WTC11 (cell line): ENCODE results near the gene DHCR7. TPM values are rescaled to one million over a fixed set of nuclear protein-coding genes. Genes with fewer than 3 reads are reported as not detected.

ENCODE experiments used
- ARID4B ChIP-seq: sonication (generic); formaldehyde crosslinking; IDR thresholded peaks from 2 replicates; pipeline ENCODE4 v1.8.0; 2023; ENCODE audit warnings: missing genetic modification reagents, mild to moderate bottlenecking, borderline replicate concordance
- ATF6 ChIP-seq: sonication (generic); formaldehyde crosslinking; IDR thresholded peaks from 2 replicates; pipeline ENCODE4 v1.8.1; 2023; ENCODE audit warnings: mild to moderate bottlenecking, missing genetic modification reagents
- FOXJ3 ChIP-seq: sonication (generic); formaldehyde crosslinking; IDR thresholded peaks from 2 replicates; pipeline ENCODE4 v1.9.0; 2021; ENCODE audit warnings: missing genetic modification reagents, mild to moderate bottlenecking, borderline replicate concordance
- GABPB1 ChIP-seq: sonication (generic); formaldehyde crosslinking; IDR thresholded peaks from 2 replicates; pipeline ENCODE4 v1.8.1; 2023; ENCODE audit warnings: mild to moderate bottlenecking, missing genetic modification reagents
- MAX ChIP-seq: sonication (generic); formaldehyde crosslinking; IDR thresholded peaks from 2 replicates; pipeline ENCODE4 v1.8.0; 2022; ENCODE audit warnings: mild to moderate bottlenecking, missing genetic modification reagents
- MXD4 ChIP-seq: fragments of 250-450 bp; sonication (Bioruptor Pico); IDR thresholded peaks from 2 replicates; pipeline ENCODE4 v1.8.0; 2021; ENCODE audit warnings: mild to moderate bottlenecking, moderate library complexity, borderline replicate concordance
- SMAD3 ChIP-seq: sonication (generic); formaldehyde crosslinking; IDR thresholded peaks from 2 replicates; pipeline ENCODE4 v1.8.0; 2022; ENCODE audit warnings: missing genetic modification reagents, mild to moderate bottlenecking, borderline replicate concordance
- SP1 ChIP-seq: sonication (generic); formaldehyde crosslinking; conservative IDR thresholded peaks from 2 replicates; pipeline ENCODE4 v1.8.1; 2022; ENCODE audit warnings: missing genetic modification reagents
- USF1 ChIP-seq: sonication (generic); formaldehyde crosslinking; IDR thresholded peaks from 2 replicates; pipeline ENCODE4 v1.8.0; 2022; ENCODE audit warnings: mild to moderate bottlenecking, missing genetic modification reagents
- ZBTB43 ChIP-seq: sonication (generic); formaldehyde crosslinking; IDR thresholded peaks from 2 replicates; pipeline ENCODE4 v1.8.1; 2023; ENCODE audit warnings: mild to moderate bottlenecking, missing genetic modification reagents
- ZNF425 ChIP-seq: fragments of 250-450 bp; sonication (Bioruptor Pico); conservative IDR thresholded peaks from 2 replicates; pipeline ENCODE4 v1.9.0; 2021; ENCODE audit warnings: mild to moderate bottlenecking
- ZNF532 ChIP-seq: fragments of 250-450 bp; sonication (Bioruptor Pico); IDR thresholded peaks from 2 replicates; pipeline ENCODE4 v1.9.0; 2021; ENCODE audit warnings: mild to moderate bottlenecking, borderline replicate concordance
- total RNA-seq: library from RNA; stranded (reverse); gene quantifications from 3 replicates; pipeline ENCODE4 v1.2.3, GENCODE V29; 2021

The DHCR7 gene
- total RNA-seq, 1 experiment from 2014 or later: 104 TPM

- TF ChIP-seq ZNF532 (CRISPR knock-in tag): no peak
- TF ChIP-seq GABPB1 (CRISPR knock-in tag): no peak
- no peak for TF ChIP-seq MAX (CRISPR knock-in tag)
- no peak for TF ChIP-seq MXD4
- no peak for TF ChIP-seq ZNF425 (CRISPR knock-in tag)
- no peak for TF ChIP-seq SMAD3 (CRISPR knock-in tag)
- TF ChIP-seq FOXJ3 (CRISPR knock-in tag): no peak
- no peak for TF ChIP-seq ATF6 (CRISPR knock-in tag)
- no peak for TF ChIP-seq USF1 (CRISPR knock-in tag)
- TF ChIP-seq SP1: no peak
- no peak for TF ChIP-seq ARID4B (CRISPR knock-in tag)
- no peak for TF ChIP-seq ZBTB43 (CRISPR knock-in tag)
These were observed 5.7 kb upstream of the DHCR7 start (continued) for GRCh38 chr11:71453918-71454304.
